Neural cell (in vitro differentiated cells): ENCODE measurements around the gene TIGD4.

Experiments
- EP300 ChIP-seq: fragments of 450-650 bp; conservative IDR thresholded peaks from 2 replicates; pipeline ENCODE4 v1.6.1; 2014; ENCODE audit warnings: antibody characterized with exemption, mild to moderate bottlenecking, moderate library complexity; ENCODE audit not compliant: poor library complexity, severe bottlenecking
- EZH2 ChIP-seq: fragments of 200-600, 300-800 bp; shearing (Covaris generic), sonication (generic); IDR thresholded peaks from 2 replicates; pipeline ENCODE4 v1.6.1; 2014; ENCODE audit warnings: antibody characterized with exemption, low read length, borderline replicate concordance, mild to moderate bottlenecking; ENCODE audit not compliant: insufficient read depth, poor library complexity, severe bottlenecking
- POLR2AphosphoS5 ChIP-seq: IDR thresholded peaks from 2 replicates; pipeline ENCODE4 v1.6.1; 2012
- TAF1 ChIP-seq: IDR thresholded peaks from 2 replicates; pipeline ENCODE4 v1.6.1; 2012; ENCODE audit warnings: low read depth
- TF ChIP-seq, protein P1 (sequence below): fragments of 450-650 bp; IDR thresholded peaks from 2 replicates; pipeline ENCODE4 v1.5.1; 2014; ENCODE audit warnings: antibody characterized with exemption, mild to moderate bottlenecking, moderate library complexity; ENCODE audit not compliant: poor library complexity, severe bottlenecking

DNA sequence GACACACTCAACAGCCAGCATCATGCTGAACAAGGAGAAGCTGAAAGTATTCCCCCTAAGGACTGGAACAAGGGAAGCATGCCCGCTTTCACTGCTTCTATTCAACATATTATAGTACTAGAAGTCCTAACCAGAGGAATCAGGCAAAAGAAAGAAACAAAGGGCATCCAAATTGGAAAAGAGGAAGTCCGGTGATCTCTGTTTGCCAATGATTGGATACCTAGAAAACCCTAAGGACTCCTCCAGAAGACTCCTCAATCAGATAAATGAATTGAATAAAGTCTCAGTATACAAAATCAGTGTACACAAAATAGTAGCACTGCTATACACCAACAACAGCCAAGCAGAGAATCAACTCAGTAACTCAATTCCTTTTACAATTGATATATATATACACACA is 45.0 kb upstream of the TIGD4 start:
- TF ChIP-seq EP300: no peak
- TF ChIP-seq, protein P1, sequence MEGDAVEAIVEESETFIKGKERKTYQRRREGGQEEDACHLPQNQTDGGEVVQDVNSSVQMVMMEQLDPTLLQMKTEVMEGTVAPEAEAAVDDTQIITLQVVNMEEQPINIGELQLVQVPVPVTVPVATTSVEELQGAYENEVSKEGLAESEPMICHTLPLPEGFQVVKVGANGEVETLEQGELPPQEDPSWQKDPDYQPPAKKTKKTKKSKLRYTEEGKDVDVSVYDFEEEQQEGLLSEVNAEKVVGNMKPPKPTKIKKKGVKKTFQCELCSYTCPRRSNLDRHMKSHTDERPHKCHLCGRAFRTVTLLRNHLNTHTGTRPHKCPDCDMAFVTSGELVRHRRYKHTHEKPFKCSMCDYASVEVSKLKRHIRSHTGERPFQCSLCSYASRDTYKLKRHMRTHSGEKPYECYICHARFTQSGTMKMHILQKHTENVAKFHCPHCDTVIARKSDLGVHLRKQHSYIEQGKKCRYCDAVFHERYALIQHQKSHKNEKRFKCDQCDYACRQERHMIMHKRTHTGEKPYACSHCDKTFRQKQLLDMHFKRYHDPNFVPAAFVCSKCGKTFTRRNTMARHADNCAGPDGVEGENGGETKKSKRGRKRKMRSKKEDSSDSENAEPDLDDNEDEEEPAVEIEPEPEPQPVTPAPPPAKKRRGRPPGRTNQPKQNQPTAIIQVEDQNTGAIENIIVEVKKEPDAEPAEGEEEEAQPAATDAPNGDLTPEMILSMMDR: no peak
- TF ChIP-seq POLR2AphosphoS5: no peak
- no peak for TF ChIP-seq EZH2
- TF ChIP-seq TAF1: no peak
